ENCODE measurements around the gene GFOD2. TPM values are rescaled to one million over a fixed set of nuclear protein-coding genes. Genes with fewer than 3 reads are reported as not detected.

Gene GFOD2
- total and polyA plus RNA-seq, 7 donors, result 8.0 to 17.3 (median 11.3) TPM

- WGBS, 3 donors, result 12 to 20% (median 14%) methylated on average over 32 to 34 of the region's 34 CpGs
- H3K36me3 ChIP-seq (ENCODE audit: insufficient read depth in 1 of 2, low read depth in 1 of 2), result no peaks in the 10 kb centered on the region
- no peaks in the 10 kb centered on the region for H3K4me1 ChIP-seq
- no peaks in the 10 kb centered on the region for H3K9me3 ChIP-seq
- no peak overlapping the region for H3K4me3 ChIP-seq
- DNase-seq, result peak in 1 of 2 donors; percentile 58
- TF ChIP-seq, protein P1, sequence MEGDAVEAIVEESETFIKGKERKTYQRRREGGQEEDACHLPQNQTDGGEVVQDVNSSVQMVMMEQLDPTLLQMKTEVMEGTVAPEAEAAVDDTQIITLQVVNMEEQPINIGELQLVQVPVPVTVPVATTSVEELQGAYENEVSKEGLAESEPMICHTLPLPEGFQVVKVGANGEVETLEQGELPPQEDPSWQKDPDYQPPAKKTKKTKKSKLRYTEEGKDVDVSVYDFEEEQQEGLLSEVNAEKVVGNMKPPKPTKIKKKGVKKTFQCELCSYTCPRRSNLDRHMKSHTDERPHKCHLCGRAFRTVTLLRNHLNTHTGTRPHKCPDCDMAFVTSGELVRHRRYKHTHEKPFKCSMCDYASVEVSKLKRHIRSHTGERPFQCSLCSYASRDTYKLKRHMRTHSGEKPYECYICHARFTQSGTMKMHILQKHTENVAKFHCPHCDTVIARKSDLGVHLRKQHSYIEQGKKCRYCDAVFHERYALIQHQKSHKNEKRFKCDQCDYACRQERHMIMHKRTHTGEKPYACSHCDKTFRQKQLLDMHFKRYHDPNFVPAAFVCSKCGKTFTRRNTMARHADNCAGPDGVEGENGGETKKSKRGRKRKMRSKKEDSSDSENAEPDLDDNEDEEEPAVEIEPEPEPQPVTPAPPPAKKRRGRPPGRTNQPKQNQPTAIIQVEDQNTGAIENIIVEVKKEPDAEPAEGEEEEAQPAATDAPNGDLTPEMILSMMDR (IDR thresholded peaks at IDR 0.05), result no peak
- peak in 1 of 4 donors; percentile 57 for ATAC-seq
- H3K27ac ChIP-seq, result no peak overlapping the region
- peaks cover 0 to 89% (median 43%) of the 10 kb centered on the region in 3 donors for H3K27me3 ChIP-seq (ENCODE audit: insufficient read depth in 3 of 3, low read length in 2 of 3)
- intact Hi-C loops (cut with DNase I), result no loop called here
Measured at GRCh38 chr16:67649494-67649931, 69.6 kb downstream of the GFOD2 start.

DNA sequence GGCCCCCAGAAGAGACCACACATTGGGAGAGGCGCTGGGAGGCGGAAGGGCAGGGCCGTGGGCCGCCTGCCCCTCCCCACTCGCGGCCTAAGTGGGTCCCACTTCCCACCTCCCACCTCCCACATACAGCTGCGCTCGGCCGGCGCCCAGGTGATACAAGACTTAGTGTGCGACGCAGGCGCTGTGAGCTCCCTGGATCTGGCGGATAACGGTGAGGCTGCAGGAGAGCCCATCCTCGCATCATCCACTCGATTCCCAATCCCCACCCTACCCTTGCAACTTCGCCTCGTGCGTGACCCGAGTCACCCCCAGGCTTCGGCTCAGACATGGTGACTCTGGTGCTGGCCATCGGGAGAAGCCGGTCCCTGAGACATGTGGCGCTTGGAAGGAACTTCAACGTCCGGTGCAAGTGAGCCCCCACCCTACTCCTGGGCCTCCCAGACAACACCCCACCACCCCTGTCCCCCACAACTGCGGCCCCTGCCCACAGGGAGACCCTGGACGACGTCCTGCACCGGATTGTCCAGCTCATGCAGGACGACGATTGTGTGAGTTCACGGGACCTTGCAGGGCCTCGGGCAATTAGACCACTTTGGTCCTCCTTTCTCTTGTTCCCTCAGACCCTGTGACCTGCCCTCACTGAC is 70.2 kb downstream of the GFOD2 start:
- WGBS, 3 donors, result 32 to 51% (median 43%) methylated on average over 32 to 35 of the region's 35 CpGs
- H3K27me3 ChIP-seq (ENCODE audit: insufficient read depth in 3 of 3, low read length in 2 of 3), result peaks cover 0 to 82% (median 37%) of the 10 kb centered on the region in 3 donors
- TF ChIP-seq, protein P1 (IDR thresholded peaks at IDR 0.05), result no peak
- DNase-seq, result peak in 1 of 2 donors; percentile 54
- H3K4me1 ChIP-seq, result no peaks in the 10 kb centered on the region
- no peak overlapping the region for H3K4me3 ChIP-seq
- H3K27ac ChIP-seq, result no peak overlapping the region
- no peak for ATAC-seq
- intact Hi-C loops (cut with DNase I), result no loop called here
- no peaks in the 10 kb centered on the region for H3K9me3 ChIP-seq
- H3K36me3 ChIP-seq (ENCODE audit: insufficient read depth in 1 of 2, low read depth in 1 of 2), result no peaks in the 10 kb centered on the region

DNA sequence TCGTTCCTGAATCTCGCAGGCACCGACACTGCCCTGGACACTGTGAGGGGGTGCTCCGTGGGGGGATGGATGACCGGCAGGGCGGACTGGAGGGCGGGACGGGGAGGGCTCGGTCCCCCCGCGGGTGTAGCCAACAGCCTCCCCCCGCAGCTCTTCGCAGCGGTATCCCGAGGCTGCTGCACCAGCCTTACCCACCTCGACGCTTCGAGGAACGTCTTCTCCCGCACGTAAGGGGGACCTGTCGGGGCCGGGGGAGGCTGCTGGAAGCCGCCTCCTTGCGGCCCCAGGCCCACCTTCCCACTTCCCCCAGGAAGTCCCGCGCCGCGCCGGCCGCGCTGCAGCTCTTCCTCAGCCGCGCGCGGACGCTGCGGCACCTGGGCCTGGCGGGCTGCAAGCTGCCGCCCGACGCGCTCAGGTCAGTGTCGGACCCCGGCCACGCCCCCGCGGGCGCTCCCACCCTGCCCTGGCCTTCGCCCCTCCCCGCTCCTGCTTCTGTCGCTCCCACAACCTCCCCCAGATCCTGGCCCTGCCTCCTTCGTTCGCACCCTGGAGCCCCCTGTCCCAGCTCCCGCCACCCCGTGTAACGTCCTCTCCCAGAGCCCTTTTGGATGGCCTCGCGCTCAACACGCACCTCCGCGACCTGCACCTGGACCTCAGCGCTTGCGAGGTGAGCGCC is 70.9 kb downstream of the GFOD2 start:
- peaks cover 0 to 76% (median 33%) of the 10 kb centered on the region in 3 donors for H3K27me3 ChIP-seq (ENCODE audit: insufficient read depth in 3 of 3, low read length in 2 of 3)
- intact Hi-C loops (cut with DNase I), result no loop called here

GRCh38 chr16:67647681-67648080 is 71.4 kb downstream of the GFOD2 start:
- Histone ChIP-seq H3K4me3 (no peak overlapping the region), H3K36me3 (ENCODE audit: insufficient read depth in 1 of 2, low read depth in 1 of 2) (no peaks in the 10 kb centered on the region), H3K4me1 (peaks cover under 1% of the 10 kb centered on the region), H3K27me3 (ENCODE audit: insufficient read depth in 3 of 3, low read length in 2 of 3) (peaks cover 0 to 71% (median 29%) of the 10 kb centered on the region in 3 donors), H3K27ac (no peak overlapping the region), H3K9me3 (no peaks in the 10 kb centered on the region)
- DNase-seq, result peak in 1 of 2 donors; percentile 21
- WGBS, 3 donors, result 68 to 80% (median 71%) methylated on average over 12 to 13 of the region's 13 CpGs
- TF ChIP-seq, protein P1 (IDR thresholded peaks at IDR 0.05), result no peak
- no peak for ATAC-seq
- intact Hi-C loops (cut with DNase I), result no loop called here

More for the DNA sequence above, 70.9 kb downstream of the GFOD2 start:
- H3K9me3 ChIP-seq, result no peaks in the 10 kb centered on the region
- H3K36me3 ChIP-seq (ENCODE audit: insufficient read depth in 1 of 2, low read depth in 1 of 2), result no peaks in the 10 kb centered on the region
- no peak overlapping the region for H3K27ac ChIP-seq
- no peak for ATAC-seq
- no peak for DNase-seq
- TF ChIP-seq, protein P1 (IDR thresholded peaks at IDR 0.05), result no peak
- 10 to 18% (median 13%) methylated on average over 50 to 65 of the region's 65 CpGs for whole genome bisulfite sequencing, 3 donors
- H3K4me3 ChIP-seq, result no peak overlapping the region
- H3K4me1 ChIP-seq, result no peaks in the 10 kb centered on the region

All from psoas muscle (tissue), 8 donors.